Measurements from ENCODE around the gene DOCK2. TPM values are rescaled to one million over a fixed set of nuclear protein-coding genes. Genes with fewer than 3 reads are reported as not detected.

DOCK2 gene
- polyA plus RNA-seq, 1 experiment = 2.0 TPM

GRCh38 chr5:169942181-169942580, 305.1 kb downstream of the DOCK2 start:
- Histone ChIP-seq H3K27me3 (ENCODE audit: control insufficient read depth, insufficient read depth, low read length) (no peaks in the 10 kb centered on the region), H3K4me3 (ENCODE audit: low read depth, low read length) (no peak overlapping the region), H3K36me3 (ENCODE audit: control insufficient read depth, insufficient read depth, low read length) (no peaks in the 10 kb centered on the region)
- ChIA-PET POLR2A (no interaction called here), CTCF (interaction anchor here (5.7 kb wide), 1 partner anchor 38 kb away, joined by 30 read pairs; the partner anchor contains the start of gene INSYN2B)
- no peak for TF ChIP-seq CTCF (IDR thresholded peaks at IDR 0.05; ENCODE audit: insufficient read depth, low read depth, low read length)
- DNase-seq (ENCODE audit: low read depth) = no peak

GRCh38 chr5:169943026-169943425, 306.0 kb downstream of the DOCK2 start:
- POLR2A ChIA-PET = no interaction called here
- Histone ChIP-seq H3K27me3 (ENCODE audit: control insufficient read depth, insufficient read depth, low read length) (no peaks in the 10 kb centered on the region), H3K4me3 (ENCODE audit: low read depth, low read length) (no peak overlapping the region), H3K36me3 (ENCODE audit: control insufficient read depth, insufficient read depth, low read length) (no peaks in the 10 kb centered on the region)
- TF ChIP-seq CTCF (IDR thresholded peaks at IDR 0.05; ENCODE audit: insufficient read depth, low read depth, low read length) = no peak
- DNase-seq (ENCODE audit: low read depth) = no peak
- CTCF ChIA-PET = interaction anchor here (5.7 kb wide), 1 partner anchor 37 kb away, joined by 30 read pairs; the partner anchor contains the start of gene INSYN2B

GRCh38 chr5:169944115-169944514, 307.0 kb downstream of the DOCK2 start:
- Histone ChIP-seq H3K27me3 (ENCODE audit: control insufficient read depth, insufficient read depth, low read length) (no peaks in the 10 kb centered on the region), H3K4me3 (ENCODE audit: low read depth, low read length) (no peak overlapping the region), H3K36me3 (ENCODE audit: control insufficient read depth, insufficient read depth, low read length) (no peaks in the 10 kb centered on the region)
- CTCF ChIA-PET = interaction anchor here (5.7 kb wide), 1 partner anchor 36 kb away, joined by 30 read pairs; the partner anchor contains the start of gene INSYN2B
- TF ChIP-seq CTCF (IDR thresholded peaks at IDR 0.05; ENCODE audit: insufficient read depth, low read depth, low read length) = no peak
- POLR2A ChIA-PET = no interaction called here
- DNase-seq (ENCODE audit: low read depth) = no peak

- no peaks in the 10 kb centered on the region for H3K36me3 ChIP-seq (ENCODE audit: control insufficient read depth, insufficient read depth, low read length)
- H3K27me3 ChIP-seq (ENCODE audit: control insufficient read depth, insufficient read depth, low read length) = no peaks in the 10 kb centered on the region
- no peak overlapping the region for H3K4me3 ChIP-seq (ENCODE audit: low read depth, low read length)
- ChIA-PET POLR2A (no interaction called here), CTCF (interaction anchor here (5.7 kb wide), 1 partner anchor 35 kb away, joined by 30 read pairs; the partner anchor contains the start of gene INSYN2B)
- DNase-seq (ENCODE audit: low read depth) = no peak
- TF ChIP-seq CTCF (IDR thresholded peaks at IDR 0.05; ENCODE audit: insufficient read depth, low read depth, low read length) = no peak
These were observed 308.0 kb downstream of the DOCK2 start for GRCh38 chr5:169944922-169945680.

- H3K4me3 ChIP-seq (ENCODE audit: low read depth, low read length) = no peak overlapping the region
- no peaks in the 10 kb centered on the region for H3K36me3 ChIP-seq (ENCODE audit: control insufficient read depth, insufficient read depth, low read length)
- TF ChIP-seq CTCF (IDR thresholded peaks at IDR 0.05; ENCODE audit: insufficient read depth, low read depth, low read length) = no peak
- no peak for DNase-seq (ENCODE audit: low read depth)
- CTCF ChIA-PET = interaction anchor here (5.7 kb wide), 1 partner anchor 34 kb away, joined by 30 read pairs; the partner anchor contains the start of gene INSYN2B
- POLR2A ChIA-PET = no interaction called here
- no peaks in the 10 kb centered on the region for H3K27me3 ChIP-seq (ENCODE audit: control insufficient read depth, insufficient read depth, low read length)
These were observed 308.8 kb downstream of the DOCK2 start for GRCh38 chr5:169945831-169946261.
